GM12872 (cell line): Measurements from ENCODE around the gene OPRM1.

Experiments
- CTCF ChIP-seq: IDR thresholded peaks from 3 replicates; pipeline ENCODE4 v1.5.1; 2011; ENCODE audit warnings: low read depth, mild to moderate bottlenecking, low read length, moderate library complexity; ENCODE audit not compliant: insufficient read depth

OPRM1 gene

GRCh38 chr6:154234019-154234772 is 195.2 kb downstream of the OPRM1 start:
- TF ChIP-seq CTCF, result no peak

GRCh38 chr6:154236646-154237301 is 197.7 kb downstream of the OPRM1 start:
- TF ChIP-seq CTCF, result no peak

GRCh38 chr6:154238831-154239230 is 199.8 kb downstream of the OPRM1 start:
- no peak for TF ChIP-seq CTCF

GRCh38 chr6:154239392-154239791 is 200.4 kb downstream of the OPRM1 start:
- no peak for TF ChIP-seq CTCF

- no peak for TF ChIP-seq CTCF
Measured at GRCh38 chr6:154241581-154241980, 202.5 kb downstream of the OPRM1 start.

- no peak for TF ChIP-seq CTCF
Measured at GRCh38 chr6:154242617-154243357, 203.7 kb downstream of the OPRM1 start.
